ENCODE results near the gene TMEM248.
"Not testable (repeated sequence)": the region's sequence is repeated elsewhere in the genome, so short reads cannot be mapped to it uniquely, and the experiment has no call there.

TMEM248 gene

GRCh38 chr7:66908598-66908997 lies 12.4 kb upstream of the TMEM248 start:
- H3K27me3 ChIP-seq (ENCODE audit: insufficient read depth, low read length); H3K36me3 ChIP-seq (ENCODE audit: insufficient read depth, low read length); H3K4me3 ChIP-seq (ENCODE audit: low read depth, low read length); H3K79me2 ChIP-seq (ENCODE audit: control insufficient read depth, insufficient read depth, low read length, unreplicated experiment); H3K27ac ChIP-seq (ENCODE audit: low read depth, low read length); H2AFZ ChIP-seq (ENCODE audit: low read length, unreplicated experiment); H3K4me1 ChIP-seq (ENCODE audit: control insufficient read depth, insufficient read depth, low read length, unreplicated experiment): not testable (repeated sequence)

- Histone ChIP-seq H3K36me3 (ENCODE audit: insufficient read depth, low read length) (no peaks in the 10 kb centered on the region), H3K27ac (ENCODE audit: low read depth, low read length) (no peak overlapping the region), H3K4me1 (ENCODE audit: control insufficient read depth, insufficient read depth, low read length, unreplicated experiment) (no peaks in the 10 kb centered on the region), H3K27me3 (ENCODE audit: insufficient read depth, low read length) (no peaks in the 10 kb centered on the region), H3K4me3 (ENCODE audit: low read depth, low read length) (no peak overlapping the region), H2AFZ (ENCODE audit: low read length, unreplicated experiment) (no peak overlapping the region), H3K79me2 (ENCODE audit: control insufficient read depth, insufficient read depth, low read length, unreplicated experiment) (no peaks in the 10 kb centered on the region)
Observed at GRCh38 chr7:66910789-66911188, 10.2 kb upstream of the TMEM248 start.

GRCh38 chr7:66911191-66911590 lies 9.8 kb upstream of the TMEM248 start:
- not testable (repeated sequence) for H2AFZ ChIP-seq (ENCODE audit: low read length, unreplicated experiment); H3K36me3 ChIP-seq (ENCODE audit: insufficient read depth, low read length); H3K4me3 ChIP-seq (ENCODE audit: low read depth, low read length); H3K27me3 ChIP-seq (ENCODE audit: insufficient read depth, low read length); H3K27ac ChIP-seq (ENCODE audit: low read depth, low read length); H3K79me2 ChIP-seq (ENCODE audit: control insufficient read depth, insufficient read depth, low read length, unreplicated experiment); H3K4me1 ChIP-seq (ENCODE audit: control insufficient read depth, insufficient read depth, low read length, unreplicated experiment)

GRCh38 chr7:66912195-66912594 lies 8.8 kb upstream of the TMEM248 start:
- H2AFZ ChIP-seq (ENCODE audit: low read length, unreplicated experiment) = no peak overlapping the region

GRCh38 chr7:66913118-66914037 lies 7.6 kb upstream of the TMEM248 start:
- no peak overlapping the region for H3K27ac ChIP-seq (ENCODE audit: low read depth, low read length)
- no peaks in the 10 kb centered on the region for H3K27me3 ChIP-seq (ENCODE audit: insufficient read depth, low read length)
- no peak overlapping the region for H3K4me3 ChIP-seq (ENCODE audit: low read depth, low read length)
- H3K36me3 ChIP-seq (ENCODE audit: insufficient read depth, low read length) = no peaks in the 10 kb centered on the region
- no peaks in the 10 kb centered on the region for H3K79me2 ChIP-seq (ENCODE audit: control insufficient read depth, insufficient read depth, low read length, unreplicated experiment)
- H2AFZ ChIP-seq (ENCODE audit: low read length, unreplicated experiment) = no peak overlapping the region
- no peaks in the 10 kb centered on the region for H3K4me1 ChIP-seq (ENCODE audit: control insufficient read depth, insufficient read depth, low read length, unreplicated experiment)

More at GRCh38 chr7:66912195-66912594, 8.8 kb upstream of the TMEM248 start:
- no peaks in the 10 kb centered on the region for H3K79me2 ChIP-seq (ENCODE audit: control insufficient read depth, insufficient read depth, low read length, unreplicated experiment)
- H3K4me1 ChIP-seq (ENCODE audit: control insufficient read depth, insufficient read depth, low read length, unreplicated experiment) = no peaks in the 10 kb centered on the region
- no peak overlapping the region for H3K4me3 ChIP-seq (ENCODE audit: low read depth, low read length)
- no peaks in the 10 kb centered on the region for H3K27me3 ChIP-seq (ENCODE audit: insufficient read depth, low read length)
- no peak overlapping the region for H3K27ac ChIP-seq (ENCODE audit: low read depth, low read length)
- no peaks in the 10 kb centered on the region for H3K36me3 ChIP-seq (ENCODE audit: insufficient read depth, low read length)

- H3K27ac ChIP-seq (ENCODE audit: low read depth, low read length); H3K4me3 ChIP-seq (ENCODE audit: low read depth, low read length); H2AFZ ChIP-seq (ENCODE audit: low read length, unreplicated experiment); H3K4me1 ChIP-seq (ENCODE audit: control insufficient read depth, insufficient read depth, low read length, unreplicated experiment); H3K27me3 ChIP-seq (ENCODE audit: insufficient read depth, low read length); H3K36me3 ChIP-seq (ENCODE audit: insufficient read depth, low read length): not testable (repeated sequence)
- peaks cover 22% of the 10 kb centered on the region for H3K79me2 ChIP-seq (ENCODE audit: control insufficient read depth, insufficient read depth, low read length, unreplicated experiment)
Observed at GRCh38 chr7:66917904-66918303, 3.1 kb upstream of the TMEM248 start.

- H3K4me3 ChIP-seq (ENCODE audit: low read depth, low read length) = no peak overlapping the region
- no peaks in the 10 kb centered on the region for H3K27me3 ChIP-seq (ENCODE audit: insufficient read depth, low read length)
- no peak overlapping the region for H2AFZ ChIP-seq (ENCODE audit: low read length, unreplicated experiment)
- H3K4me1 ChIP-seq (ENCODE audit: control insufficient read depth, insufficient read depth, low read length, unreplicated experiment) = peaks cover 7% of the 10 kb centered on the region
- peaks cover 35% of the 10 kb centered on the region for H3K79me2 ChIP-seq (ENCODE audit: control insufficient read depth, insufficient read depth, low read length, unreplicated experiment)
- H3K36me3 ChIP-seq (ENCODE audit: insufficient read depth, low read length) = no peaks in the 10 kb centered on the region
- no peak overlapping the region for H3K27ac ChIP-seq (ENCODE audit: low read depth, low read length)
Observed at GRCh38 chr7:66919304-66919703, 1.7 kb upstream of the TMEM248 start.

- Histone ChIP-seq H3K27ac (ENCODE audit: low read depth, low read length) (no peak overlapping the region), H3K79me2 (ENCODE audit: control insufficient read depth, insufficient read depth, low read length, unreplicated experiment) (peaks cover 35% of the 10 kb centered on the region), H3K4me1 (ENCODE audit: control insufficient read depth, insufficient read depth, low read length, unreplicated experiment) (peaks cover 7% of the 10 kb centered on the region), H2AFZ (ENCODE audit: low read length, unreplicated experiment) (no peak overlapping the region), H3K27me3 (ENCODE audit: insufficient read depth, low read length) (no peaks in the 10 kb centered on the region), H3K36me3 (ENCODE audit: insufficient read depth, low read length) (no peaks in the 10 kb centered on the region), H3K4me3 (ENCODE audit: low read depth, low read length) (no peak overlapping the region; the same call in 1 of the 2 replicates)
Observed at GRCh38 chr7:66919704-66920103, 1.3 kb upstream of the TMEM248 start.

- H3K79me2 ChIP-seq (ENCODE audit: control insufficient read depth, insufficient read depth, low read length, unreplicated experiment) = peaks cover 40% of the 10 kb centered on the region
- peak overlapping the region; percentile 91 for H3K4me3 ChIP-seq (ENCODE audit: low read depth, low read length)
- H2AFZ ChIP-seq (ENCODE audit: low read length, unreplicated experiment) = peak overlapping the region; percentile 9
- H3K36me3 ChIP-seq (ENCODE audit: insufficient read depth, low read length) = no peaks in the 10 kb centered on the region
- H3K27ac ChIP-seq (ENCODE audit: low read depth, low read length) = no peak overlapping the region
- no peaks in the 10 kb centered on the region for H3K27me3 ChIP-seq (ENCODE audit: insufficient read depth, low read length)
- H3K4me1 ChIP-seq (ENCODE audit: control insufficient read depth, insufficient read depth, low read length, unreplicated experiment) = peaks cover 7% of the 10 kb centered on the region
Observed at GRCh38 chr7:66920256-66920655, 769 bp upstream of the TMEM248 start.

GRCh38 chr7:66921396-66921917 lies 432 bp downstream of the TMEM248 start:
- H3K27ac ChIP-seq (ENCODE audit: low read depth, low read length) = peak overlapping the region; percentile 66
- H3K79me2 ChIP-seq (ENCODE audit: control insufficient read depth, insufficient read depth, low read length, unreplicated experiment) = peaks cover 52% of the 10 kb centered on the region
- peaks cover 7% of the 10 kb centered on the region for H3K4me1 ChIP-seq (ENCODE audit: control insufficient read depth, insufficient read depth, low read length, unreplicated experiment)
- peaks cover 2% of the 10 kb centered on the region; the same call in 1 of the 2 replicates for H3K36me3 ChIP-seq (ENCODE audit: insufficient read depth, low read length)
- peak overlapping the region; percentile 52 for H2AFZ ChIP-seq (ENCODE audit: low read length, unreplicated experiment)
- H3K27me3 ChIP-seq (ENCODE audit: insufficient read depth, low read length) = no peaks in the 10 kb centered on the region
- H3K4me3 ChIP-seq (ENCODE audit: low read depth, low read length) = peak overlapping the region; percentile 91
